Endothelial cell of umbilical vein (primary cell): ENCODE results near the gene TBC1D24.
A peak's percentile ranks its signal among the peaks of the same experiment; 100 is the strongest.

ENCODE experiments used
- CTCF ChIP-seq, 2 donors: IDR thresholded peaks; 1 replicate in 1 of 2; 2 replicates in 1 of 2; pipeline ENCODE4 v1.5.1; 2011; ENCODE audit warnings: low read length in 2 of 2, mild to moderate bottlenecking in 2 of 2, moderate library complexity in 2 of 2, control low read depth in 1 of 2, inconsistent platforms in 1 of 2, low read depth in 1 of 2; ENCODE audit not compliant: insufficient read depth in 1 of 2; ENCODE audit errors: extremely low read depth in 1 of 2
- FOS ChIP-seq: IDR thresholded peaks from 2 replicates; pipeline ENCODE4 v1.6.1; 2011; ENCODE audit warnings: mild to moderate bottlenecking, low read length, moderate library complexity, borderline replicate concordance; ENCODE audit not compliant: insufficient read depth
- MAX ChIP-seq: IDR thresholded peaks from 2 replicates; pipeline ENCODE4 v1.6.1; 2011; ENCODE audit not compliant: insufficient read depth, insufficient read length
- MYC ChIP-seq: IDR thresholded peaks from one replicate; pipeline ENCODE4 v1.6.1; 2011; ENCODE audit warnings: mild to moderate bottlenecking, low read depth, low read length
- POLR2A ChIP-seq: IDR thresholded peaks from 2 replicates; pipeline ENCODE4 v1.6.1; 2012; ENCODE audit warnings: low read depth, mild to moderate bottlenecking, control low read depth, low read length
- POLR2AphosphoS5 ChIP-seq: IDR thresholded peaks from 2 replicates; pipeline ENCODE4 v1.6.1; 2012; ENCODE audit warnings: low read depth, mild to moderate bottlenecking, control low read depth, low read length, moderate library complexity; ENCODE audit not compliant: insufficient read depth

DNA sequence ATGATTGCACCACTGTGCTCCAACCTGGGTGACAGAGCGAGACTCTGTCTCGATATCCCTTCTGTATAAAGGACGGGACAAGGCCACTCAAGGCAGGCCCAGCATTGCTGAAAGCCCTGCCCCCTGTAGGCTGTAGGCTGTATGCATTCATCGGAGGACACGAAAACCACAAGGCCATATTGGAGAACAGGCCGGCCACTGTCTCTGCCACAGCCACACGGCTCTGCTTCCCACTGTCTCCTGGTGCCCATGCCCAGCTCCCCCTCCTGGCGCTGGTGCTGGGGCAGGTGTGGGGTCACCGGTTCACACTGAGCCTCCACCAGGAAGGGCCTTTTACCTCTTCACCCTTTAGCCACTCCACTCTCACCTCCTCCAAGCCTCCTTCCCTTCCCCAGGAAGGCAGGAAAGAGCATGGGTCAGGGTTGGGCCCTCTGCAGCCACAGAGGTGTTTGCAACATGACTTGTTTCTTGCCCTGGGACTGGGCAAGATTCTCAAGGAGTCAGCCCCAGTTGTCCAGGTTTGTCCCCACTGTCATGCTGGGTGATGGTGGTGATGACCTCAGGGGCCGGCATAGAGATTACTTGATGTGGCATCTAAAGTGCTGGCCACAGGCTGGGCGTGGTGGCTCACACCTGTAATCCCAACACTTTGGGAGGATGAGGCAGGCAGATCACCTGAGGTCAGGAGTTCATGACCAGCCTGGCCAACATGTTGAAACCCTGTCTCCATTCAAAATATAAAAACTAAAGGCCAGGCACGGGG is 9.1 kb upstream of the TBC1D24 start:
- TF ChIP-seq CTCF (IDR thresholded peaks at IDR 0.05; ENCODE audit: extremely low read depth in 1 of 2, insufficient read depth in 1 of 2, low read depth in 1 of 2, low read length in 2 of 2), result peak; percentile 24 to 37
- TF ChIP-seq POLR2AphosphoS5, result no peak
- no peak for TF ChIP-seq MAX
- no peak for TF ChIP-seq POLR2A
- no peak for TF ChIP-seq FOS
- no peak for TF ChIP-seq MYC
